ENCODE measurements around the gene IVD. TPM values are rescaled to one million over a fixed set of nuclear protein-coding genes. Genes with fewer than 3 reads are reported as not detected.

Gene IVD
- total RNA-seq, 1 experiment from 2014 or later, result 28.6 TPM

- no peak overlapping the region for H3K4me3 ChIP-seq (ENCODE audit: insufficient read depth, low read depth, low read length)
- H3K36me3 ChIP-seq (replicated peaks; ENCODE audit: control insufficient read depth, insufficient read depth, low read length), result peaks cover 44% of the 10 kb centered on the region
Observed at GRCh38 chr15:40461958-40462357, 56.4 kb downstream of the IVD start.

GRCh38 chr15:40463279-40463678, 57.7 kb downstream of the IVD start:
- peaks cover 47% of the 10 kb centered on the region for H3K36me3 ChIP-seq (replicated peaks; ENCODE audit: control insufficient read depth, insufficient read depth, low read length)
- H3K27me3 ChIP-seq (ENCODE audit: control insufficient read depth, insufficient read depth, low read length), result no peaks in the 10 kb centered on the region
- DNase-seq, result no peak
- H3K4me3 ChIP-seq (ENCODE audit: insufficient read depth, low read depth, low read length), result no peak overlapping the region

More at GRCh38 chr15:40461958-40462357, 56.4 kb downstream of the IVD start:
- H3K27me3 ChIP-seq (ENCODE audit: control insufficient read depth, insufficient read depth, low read length), result no peaks in the 10 kb centered on the region
- DNase-seq, result no peak

GRCh38 chr15:40463886-40464545, 58.4 kb downstream of the IVD start:
- no peaks in the 10 kb centered on the region for H3K27me3 ChIP-seq (ENCODE audit: control insufficient read depth, insufficient read depth, low read length)
- no peak for DNase-seq
- no peak overlapping the region for H3K4me3 ChIP-seq (ENCODE audit: insufficient read depth, low read depth, low read length)
- H3K36me3 ChIP-seq (replicated peaks; ENCODE audit: control insufficient read depth, insufficient read depth, low read length), result peaks cover 46% of the 10 kb centered on the region

- Histone ChIP-seq H3K27me3 (ENCODE audit: control insufficient read depth, insufficient read depth, low read length) (no peaks in the 10 kb centered on the region), H3K4me3 (ENCODE audit: insufficient read depth, low read depth, low read length) (no peak overlapping the region), H3K36me3 (replicated peaks; ENCODE audit: control insufficient read depth, insufficient read depth, low read length) (peaks cover 42% of the 10 kb centered on the region)
- no peak for DNase-seq
Observed at GRCh38 chr15:40464595-40465185, 59.1 kb downstream of the IVD start.

- peaks cover 42% of the 10 kb centered on the region for H3K36me3 ChIP-seq (replicated peaks; ENCODE audit: control insufficient read depth, insufficient read depth, low read length)
Observed at GRCh38 chr15:40465939-40466338, 60.3 kb downstream of the IVD start.

GRCh38 chr15:40466426-40467260, 61.0 kb downstream of the IVD start:
- Histone ChIP-seq H3K27me3 (ENCODE audit: control insufficient read depth, insufficient read depth, low read length) (no peaks in the 10 kb centered on the region), H3K4me3 (ENCODE audit: insufficient read depth, low read depth, low read length) (no peak overlapping the region), H3K36me3 (replicated peaks; ENCODE audit: control insufficient read depth, insufficient read depth, low read length) (peaks cover 41% of the 10 kb centered on the region)
- DNase-seq, result no peak

More at GRCh38 chr15:40465939-40466338, 60.3 kb downstream of the IVD start:
- DNase-seq, result no peak
- H3K4me3 ChIP-seq (ENCODE audit: insufficient read depth, low read depth, low read length), result no peak overlapping the region
- H3K27me3 ChIP-seq (ENCODE audit: control insufficient read depth, insufficient read depth, low read length), result no peaks in the 10 kb centered on the region

GRCh38 chr15:40467261-40467615, 61.6 kb downstream of the IVD start:
- no peak for DNase-seq
- no peak overlapping the region for H3K4me3 ChIP-seq (ENCODE audit: insufficient read depth, low read depth, low read length)
- peaks cover 2% of the 10 kb centered on the region; the same call in 1 of the 2 replicates for H3K27me3 ChIP-seq (ENCODE audit: control insufficient read depth, insufficient read depth, low read length)
- peaks cover 39% of the 10 kb centered on the region for H3K36me3 ChIP-seq (replicated peaks; ENCODE audit: control insufficient read depth, insufficient read depth, low read length)

GRCh38 chr15:40468898-40469331, 63.3 kb downstream of the IVD start:
- peak; percentile 47 for DNase-seq
- Histone ChIP-seq H3K4me3 (ENCODE audit: insufficient read depth, low read depth, low read length) (no peak overlapping the region), H3K36me3 (replicated peaks; ENCODE audit: control insufficient read depth, insufficient read depth, low read length) (peaks cover 31% of the 10 kb centered on the region), H3K27me3 (ENCODE audit: control insufficient read depth, insufficient read depth, low read length) (peaks cover 2% of the 10 kb centered on the region; the same call in 1 of the 2 replicates)

GRCh38 chr15:40469776-40470390, 64.3 kb downstream of the IVD start:
- H3K27me3 ChIP-seq (ENCODE audit: control insufficient read depth, insufficient read depth, low read length), result peaks cover 2% of the 10 kb centered on the region; the same call in 1 of the 2 replicates
- peak; percentile 52 for DNase-seq
- peaks cover 23% of the 10 kb centered on the region for H3K36me3 ChIP-seq (replicated peaks; ENCODE audit: control insufficient read depth, insufficient read depth, low read length)
- peak overlapping the region; percentile 56; the same call in 1 of the 2 replicates for H3K4me3 ChIP-seq (ENCODE audit: insufficient read depth, low read depth, low read length)

- Histone ChIP-seq H3K27me3 (ENCODE audit: control insufficient read depth, insufficient read depth, low read length) (peaks cover 2% of the 10 kb centered on the region; the same call in 1 of the 2 replicates), H3K36me3 (replicated peaks; ENCODE audit: control insufficient read depth, insufficient read depth, low read length) (peaks cover 16% of the 10 kb centered on the region), H3K4me3 (ENCODE audit: insufficient read depth, low read depth, low read length) (peak within 1 kb of the TSS; percentile 78)
- peak; percentile 95 for DNase-seq
Observed at GRCh38 chr15:40470423-40471104, 65.0 kb downstream of the IVD start, which contains the start of gene CHST14. Gene CHST14 (plus strand): TSS chr15:40470984. CDS start chr15:40471214, 230 bp downstream.

Other genes starting within 250 kb of the IVD start
- gene BUB1B, start 244.7 kb upstream of the IVD start, total RNA-seq (2014; rRNA removed; shearing (Covaris generic)), result 87.4 and 126 TPM in 2 replicates
- 4.9 and 8.4 TPM in 2 replicates for gene PAK6, start 166.7 kb upstream of the IVD start, total RNA-seq (2014; rRNA removed; shearing (Covaris generic))
- gene ANKRD63, start 122.7 kb upstream of the IVD start, total RNA-seq (2014; rRNA removed; shearing (Covaris generic)), result 0.22 and 0.45 TPM in 2 replicates
- 11.3 and 13.9 TPM in 2 replicates for gene PLCB2, start 97.9 kb upstream of the IVD start, total RNA-seq (2014; rRNA removed; shearing (Covaris generic))
- 15.2 and 15.8 TPM in 2 replicates for gene INAFM2, start 82.1 kb upstream of the IVD start, total RNA-seq (2014; rRNA removed; shearing (Covaris generic))
- gene CCDC9B, start 64.9 kb upstream of the IVD start, total RNA-seq (2014; rRNA removed; shearing (Covaris generic)), result 0.03 and 0.18 TPM in 2 replicates
- not detected in 2 replicates for gene PHGR1, start 54.8 kb upstream of the IVD start, total RNA-seq (2014; rRNA removed; shearing (Covaris generic))
- 0.04 and 0.52 TPM in 2 replicates for gene DISP2, start 47.6 kb upstream of the IVD start, total RNA-seq (2014; rRNA removed; shearing (Covaris generic))
- gene KNSTRN, start 23.1 kb upstream of the IVD start, total RNA-seq (2014; rRNA removed; shearing (Covaris generic)), result 72.2 and 104 TPM in 2 replicates
- gene BAHD1, start 35.2 kb downstream of the IVD start, total RNA-seq (2014; rRNA removed; shearing (Covaris generic)), result 45.7 and 47.4 TPM in 2 replicates
- 11.7 and 15.2 TPM in 2 replicates for gene CHST14, start 65.2 kb downstream of the IVD start, total RNA-seq (2014; rRNA removed; shearing (Covaris generic))
- 12.3 and 17.2 TPM in 2 replicates for gene CCDC32, start 159.2 kb downstream of the IVD start, total RNA-seq (2014; rRNA removed; shearing (Covaris generic))
- 30.5 and 38.1 TPM in 2 replicates for gene RPUSD2, start 163.5 kb downstream of the IVD start, total RNA-seq (2014; rRNA removed; shearing (Covaris generic))
- 28.4 and 33.9 TPM in 2 replicates for gene KNL1, start 188.5 kb downstream of the IVD start, total RNA-seq (2014; rRNA removed; shearing (Covaris generic))